ENCODE results near the gene CPT2.
"Not testable (repeated sequence)": the region's sequence is repeated elsewhere in the genome, so short reads cannot be mapped to it uniquely, and the experiment has no call there.

CPT2 gene

GRCh38 chr1:53182716-53183094 is 13.9 kb upstream of the CPT2 start:
- DNase-seq: no peak

DNA sequence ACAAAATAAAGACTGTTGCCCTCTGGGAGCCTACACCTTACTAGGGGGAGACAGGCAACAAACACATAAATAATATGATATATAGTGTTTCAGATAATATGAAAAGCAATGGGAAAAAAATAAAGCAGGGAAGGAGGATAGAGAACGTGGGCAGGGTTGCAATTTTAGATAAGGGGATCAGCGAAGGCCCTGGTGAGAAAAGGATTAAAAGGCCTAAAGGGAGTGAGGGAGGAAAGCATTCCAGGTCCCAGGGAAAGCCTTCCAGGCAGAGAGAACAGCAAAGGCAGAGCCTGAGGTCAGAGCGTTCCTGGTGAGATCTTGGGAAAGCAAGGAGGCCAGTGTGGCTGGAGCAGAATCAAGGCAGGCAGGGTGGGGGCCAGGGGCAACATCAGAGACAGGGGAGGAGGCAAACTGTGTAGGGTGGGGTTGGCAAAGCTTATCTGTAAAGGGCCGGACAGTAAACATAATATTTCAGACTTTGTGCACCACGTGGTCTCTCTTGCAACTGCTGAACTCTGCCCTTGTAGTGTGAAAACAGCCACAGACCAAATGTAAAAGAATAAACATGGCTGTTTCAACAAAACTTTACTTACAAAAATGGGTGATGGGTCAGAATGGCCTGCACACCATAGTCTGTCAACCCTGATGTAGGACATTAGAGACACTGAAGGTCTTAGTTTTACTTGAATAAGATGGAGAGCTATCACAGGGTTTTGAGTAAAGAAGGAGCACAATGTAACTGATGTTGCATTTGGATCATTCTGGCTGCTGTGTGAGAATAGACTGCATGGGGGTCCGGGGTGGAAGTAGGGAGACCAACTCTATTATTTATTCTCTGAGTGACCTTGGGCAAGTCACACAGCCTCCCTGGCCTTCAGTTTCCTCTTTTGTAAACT is 13.3 kb upstream of the CPT2 start:
- DNase-seq: no peak

DNA sequence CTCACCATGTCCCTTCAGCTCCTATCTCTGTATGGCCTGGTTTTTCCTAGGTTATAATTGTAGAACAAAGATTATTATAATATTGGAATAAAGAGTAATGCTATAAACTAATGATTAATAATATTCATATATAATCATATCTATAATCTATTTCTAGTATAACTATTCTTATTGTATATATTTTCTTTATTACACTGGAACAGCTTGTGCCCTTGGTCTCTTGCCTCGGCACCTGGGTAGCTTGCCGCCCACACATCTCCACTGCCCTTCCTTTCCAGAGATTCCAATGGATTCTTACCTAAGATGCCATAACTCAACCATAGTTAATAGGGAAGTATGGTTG is 10.7 kb upstream of the CPT2 start:
- not testable (repeated sequence) for DNase-seq

- no peak for DNase-seq
Observed at GRCh38 chr1:53186533-53186932, 10.1 kb upstream of the CPT2 start.

- DNase-seq: no peak
Observed at GRCh38 chr1:53187401-53187800, 9.2 kb upstream of the CPT2 start.

- no peak for DNase-seq
Observed at GRCh38 chr1:53188099-53188498, 8.5 kb upstream of the CPT2 start.

GRCh38 chr1:53189061-53189460 is 7.6 kb upstream of the CPT2 start:
- DNase-seq: no peak

DNA sequence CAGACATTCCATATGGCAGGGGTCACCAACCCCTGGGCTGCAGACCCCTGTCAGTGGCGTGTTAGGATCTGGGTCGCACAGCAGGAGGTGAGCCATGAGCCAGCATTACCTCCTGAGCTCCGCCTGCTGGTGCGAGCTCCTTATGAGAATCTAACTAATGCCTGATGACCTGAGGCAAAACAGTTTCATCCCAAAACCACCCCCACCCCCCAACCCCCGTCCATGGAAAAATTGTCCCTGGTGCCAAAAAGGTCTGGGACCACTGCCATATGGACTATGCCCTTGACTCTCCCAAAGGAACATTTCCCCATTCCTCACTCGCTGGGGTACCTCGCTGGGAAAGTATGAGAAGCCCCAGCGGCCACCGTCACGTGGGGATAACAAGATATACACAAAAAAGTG is 6.4 kb upstream of the CPT2 start:
- no peak for DNase-seq

DNA sequence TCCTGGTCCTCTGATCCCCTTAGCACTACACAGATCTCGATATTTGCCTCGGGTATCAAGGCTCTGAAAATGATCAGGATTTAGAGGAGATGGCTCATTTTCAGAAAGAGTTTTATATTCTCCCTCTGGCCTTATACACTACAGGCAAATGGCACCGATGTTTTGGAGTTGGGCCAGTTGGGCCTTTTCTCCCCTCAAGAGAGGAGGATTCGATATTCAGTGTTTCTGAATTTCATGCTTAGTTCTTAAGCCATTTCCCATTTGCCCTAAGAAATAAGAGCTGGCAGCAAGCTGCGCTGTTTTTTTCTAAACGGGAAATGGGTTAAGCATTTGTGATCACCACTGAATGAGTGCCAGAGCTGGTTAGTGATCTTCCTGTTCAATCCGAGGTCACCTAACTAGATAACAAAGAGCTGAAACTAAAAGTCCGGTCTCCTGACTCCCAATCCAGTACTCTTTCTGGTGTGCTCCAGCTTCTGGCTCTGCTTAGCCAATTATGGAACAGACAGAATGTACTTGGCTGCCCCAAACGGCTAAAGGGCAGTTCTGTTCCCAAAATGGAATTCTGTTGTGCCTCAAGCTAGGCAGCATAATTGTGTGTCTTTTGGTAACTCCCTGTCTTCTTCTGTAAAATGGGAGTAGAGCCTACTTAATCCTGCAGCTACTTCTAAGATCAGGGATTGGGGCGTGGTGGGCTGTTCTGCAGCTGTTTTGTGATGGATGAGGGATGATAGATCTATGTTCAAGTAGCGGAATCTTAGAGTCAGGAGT is 1.2 kb upstream of the CPT2 start:
- no peak for DNase-seq

GRCh38 chr1:53196017-53196484 is 573 bp upstream of the CPT2 start:
- no peak for DNase-seq

DNA sequence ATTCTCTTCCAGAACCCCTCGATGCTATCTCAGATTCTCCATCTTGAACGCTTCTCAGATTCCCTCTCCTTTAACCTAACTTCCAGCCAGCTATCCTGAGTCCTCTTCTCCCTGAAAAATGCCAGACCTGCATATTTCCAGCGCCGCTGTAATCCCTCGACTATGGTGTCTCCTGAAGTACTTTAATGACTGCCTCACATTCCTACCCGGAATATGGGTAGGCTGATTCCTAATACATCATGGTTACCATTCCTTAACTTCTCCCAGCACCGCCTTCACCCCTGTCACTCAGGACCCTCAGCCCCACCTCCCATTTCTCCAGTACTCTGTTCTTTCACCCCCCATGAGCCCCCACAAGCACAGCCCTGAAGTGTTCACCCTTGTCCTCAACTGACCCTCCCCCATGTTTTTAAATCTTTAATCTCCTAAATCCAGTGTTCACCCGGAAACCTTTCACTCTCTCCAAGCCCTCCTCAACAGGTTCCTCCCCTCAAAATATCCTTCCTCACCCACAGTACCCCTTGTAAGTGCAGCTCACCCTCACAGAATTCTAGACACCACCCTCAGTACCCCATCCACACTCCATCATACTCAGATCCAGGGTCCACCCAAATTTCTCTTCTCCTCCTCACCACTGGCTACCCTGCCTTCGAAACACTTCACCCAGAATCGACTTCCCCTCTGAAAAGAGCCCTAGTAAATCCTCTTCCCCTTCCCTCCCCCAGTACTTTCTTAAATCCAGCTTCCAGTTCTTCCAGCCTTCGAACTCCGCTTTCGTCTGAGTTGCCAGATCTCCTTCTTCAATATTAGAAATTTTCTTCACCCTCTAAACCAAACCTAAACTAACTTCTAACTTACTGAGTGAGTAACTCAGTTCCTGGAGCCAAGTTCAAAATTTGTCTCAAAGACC is 922 bp downstream of the CPT2 start:
- DNase-seq: no peak

DNA sequence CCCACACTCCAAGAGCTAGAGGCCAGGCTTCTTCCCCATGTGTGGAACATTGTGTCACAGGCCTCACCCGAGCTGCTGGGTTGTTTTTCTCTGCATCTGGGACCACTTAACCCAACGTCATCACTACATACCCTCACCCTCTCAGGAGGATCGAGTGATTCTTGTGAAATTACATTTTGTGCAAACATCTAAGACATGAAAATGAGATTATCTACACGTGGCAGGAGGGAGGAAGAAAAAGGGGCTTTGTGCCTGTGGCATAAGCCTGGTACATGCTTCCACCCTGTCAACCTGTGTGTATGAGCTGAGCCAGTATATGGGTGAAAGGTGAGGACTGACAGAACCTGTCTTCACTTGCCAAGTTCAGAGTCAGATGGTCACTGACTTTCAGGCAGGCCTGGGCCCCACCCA is 1.6 kb downstream of the CPT2 start:
- no peak for DNase-seq

DNA sequence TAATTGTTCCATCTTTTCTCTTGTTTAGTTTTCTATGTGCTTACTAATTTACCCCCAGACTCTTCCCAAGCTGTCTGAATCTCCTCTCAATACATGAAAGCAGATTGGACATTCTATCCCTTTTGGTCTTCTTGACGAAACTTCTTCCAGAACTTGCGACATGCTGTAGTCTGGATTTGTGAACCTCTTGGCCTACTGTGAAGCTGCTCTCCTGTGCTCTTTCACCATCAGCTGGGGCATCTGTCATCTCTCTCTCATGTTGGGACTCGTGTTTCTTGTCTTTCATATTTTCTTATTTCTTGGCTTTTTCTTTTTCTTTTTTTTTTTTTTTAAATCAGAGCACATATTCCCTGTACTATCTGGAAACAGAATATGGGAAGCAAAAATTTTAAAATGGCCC is 6.8 kb downstream of the CPT2 start:
- no peak for DNase-seq

GRCh38 chr1:53205496-53205895 is 8.9 kb downstream of the CPT2 start:
- DNase-seq: not testable (repeated sequence)

DNA sequence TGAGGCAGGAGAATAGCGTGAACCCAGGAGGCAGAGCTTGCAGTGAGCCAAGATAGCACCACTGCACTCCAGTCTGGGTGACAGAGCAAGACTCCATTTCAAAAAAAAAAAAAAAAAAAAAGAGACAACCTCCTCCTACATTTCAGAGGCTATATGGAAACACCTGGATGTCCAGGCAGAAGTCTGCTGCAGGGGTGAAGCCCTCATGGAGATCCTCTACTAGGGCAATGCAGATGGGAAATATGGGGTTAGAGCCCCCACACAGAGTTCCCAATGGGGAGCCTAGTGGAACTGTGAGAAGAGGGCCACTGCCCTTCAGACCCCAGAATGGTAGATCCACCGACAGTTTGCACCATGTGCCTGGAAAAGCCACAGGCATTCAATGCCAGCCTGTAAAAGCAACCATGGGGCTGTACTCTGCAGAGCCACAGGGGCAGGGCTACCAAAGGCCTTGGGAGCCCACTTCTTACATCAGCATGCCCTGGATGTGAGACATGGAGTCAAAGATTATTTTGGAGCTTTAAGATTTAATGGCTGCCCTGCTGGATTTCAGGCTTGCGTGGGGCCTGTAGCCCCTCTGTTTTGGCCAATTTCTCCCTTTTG is 9.6 kb downstream of the CPT2 start:
- DNase-seq: not testable (repeated sequence)

DNA sequence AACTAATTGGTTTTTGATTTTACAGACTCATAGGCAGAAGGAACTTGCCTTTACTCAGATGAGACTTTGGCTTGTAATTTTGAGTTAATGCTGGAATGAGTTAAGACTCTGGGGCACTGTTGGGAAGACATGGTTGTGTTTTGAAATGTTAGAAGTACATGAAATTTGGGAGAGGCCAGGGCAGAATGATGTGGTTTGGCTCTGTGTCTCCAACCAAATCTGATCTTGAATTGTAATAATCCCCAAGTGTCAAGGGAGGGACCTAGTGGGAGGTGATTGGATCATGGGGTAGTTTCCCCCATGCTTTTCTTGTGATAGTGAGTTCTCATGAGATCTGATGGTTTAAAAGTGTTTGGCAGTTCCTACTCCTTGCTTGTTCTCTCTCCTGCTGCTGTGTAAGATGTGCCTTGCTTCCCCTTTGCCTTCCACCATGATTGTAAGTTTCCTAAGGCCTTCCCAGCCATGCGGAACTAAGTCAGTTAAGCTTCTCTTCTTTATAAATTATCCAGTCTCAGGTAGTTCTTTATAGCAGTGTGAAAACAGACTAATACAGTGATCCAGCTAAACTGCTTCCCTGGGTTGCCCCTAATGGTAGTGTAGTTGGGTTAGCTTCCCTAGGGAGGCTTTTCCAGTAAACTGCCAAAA is 10.2 kb downstream of the CPT2 start:
- DNase-seq: no peak

- DNase-seq: no peak
Observed at GRCh38 chr1:53207726-53208125, 11.1 kb downstream of the CPT2 start.

DNA sequence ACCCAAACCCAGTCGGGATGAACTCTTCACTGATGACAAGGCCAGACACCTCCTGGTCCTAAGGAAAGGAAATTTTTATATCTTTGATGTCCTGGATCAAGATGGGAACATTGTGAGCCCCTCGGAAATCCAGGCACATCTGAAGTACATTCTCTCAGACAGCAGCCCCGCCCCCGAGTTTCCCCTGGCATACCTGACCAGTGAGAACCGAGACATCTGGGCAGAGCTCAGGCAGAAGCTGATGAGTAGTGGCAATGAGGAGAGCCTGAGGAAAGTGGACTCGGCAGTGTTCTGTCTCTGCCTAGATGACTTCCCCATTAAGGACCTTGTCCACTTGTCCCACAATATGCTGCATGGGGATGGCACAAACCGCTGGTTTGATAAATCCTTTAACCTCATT is 13.7 kb downstream of the CPT2 start:
- no peak for DNase-seq

DNA sequence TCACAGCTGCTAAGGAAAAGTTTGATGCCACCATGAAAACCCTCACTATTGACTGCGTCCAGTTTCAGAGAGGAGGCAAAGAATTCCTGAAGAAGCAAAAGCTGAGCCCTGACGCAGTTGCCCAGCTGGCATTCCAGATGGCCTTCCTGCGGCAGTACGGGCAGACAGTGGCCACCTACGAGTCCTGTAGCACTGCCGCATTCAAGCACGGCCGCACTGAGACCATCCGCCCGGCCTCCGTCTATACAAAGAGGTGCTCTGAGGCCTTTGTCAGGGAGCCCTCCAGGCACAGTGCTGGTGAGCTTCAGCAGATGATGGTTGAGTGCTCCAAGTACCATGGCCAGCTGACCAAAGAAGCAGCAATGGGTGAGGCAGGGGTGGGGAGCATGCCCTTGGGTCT is 14.3 kb downstream of the CPT2 start:
- no peak for DNase-seq

DNA sequence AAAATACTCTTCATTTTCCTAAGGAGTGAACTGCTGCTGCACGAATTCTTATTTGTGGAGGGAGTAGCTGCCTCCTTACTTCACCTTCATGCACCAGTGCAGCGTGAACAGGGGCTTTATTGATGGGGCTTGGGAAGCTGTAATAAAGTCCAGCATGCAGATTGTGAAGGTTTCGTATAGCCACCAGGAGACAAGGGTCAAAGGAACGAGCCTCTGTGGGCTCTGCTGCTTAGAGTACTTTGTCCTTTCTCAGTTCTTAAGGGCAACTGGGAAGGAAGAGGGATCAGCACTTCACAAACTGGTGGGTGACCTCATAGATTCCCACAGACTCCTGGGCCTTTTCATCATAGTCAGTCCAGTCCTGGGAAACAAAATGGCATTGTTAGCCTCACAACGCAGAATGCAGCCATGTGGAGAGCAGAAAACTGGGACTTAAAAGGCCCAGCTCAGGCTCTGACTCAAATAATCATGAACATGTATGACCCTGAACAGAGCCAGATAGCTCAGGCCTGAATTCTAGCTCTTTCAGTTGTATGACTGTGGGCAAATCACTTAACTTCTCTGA is 17.8 kb downstream of the CPT2 start:
- DNase-seq: no peak

GRCh38 chr1:53218201-53218600 is 21.6 kb downstream of the CPT2 start:
- DNase-seq: no peak

- DNase-seq: no peak
Observed at GRCh38 chr1:53219711-53220110, 23.1 kb downstream of the CPT2 start.

Measured in activated naive CD4-positive, alpha-beta T cell treated with Interleukin-2 at 50 U/mL for 16 hours (primary cell).